PC-3 (cell line): ENCODE data around the gene SLC47A2. TPM values are rescaled to one million over a fixed set of nuclear protein-coding genes. Genes with fewer than 3 reads are reported as not detected.

Experiments
- ATAC-seq: fragments of 200-7000 bp; cut with Tn5 transposase; 2 replicates; pipeline ENCODE4 v1.9.1; 2020; ENCODE audit warnings: mild to moderate bottlenecking, moderate library complexity
- BruUV-seq: library from RNA; stranded (reverse); fragments of 400-500 nt; replicated peaks from 2 replicates; lab custom pipeline; 2021; lab: Mats Ljungman, UMichigan
- CTCF ChIA-PET: fragments of 300-600 bp; sonication (Branson Sonifier 250); formaldehyde crosslinking; loops from one replicate; lab custom pipeline; 2022; ENCODE audit warnings: antibody characterized with exemption; lab: Charles Lee
- POLR2A ChIA-PET: fragments of 300-600 bp; sonication (Branson Sonifier 250); formaldehyde crosslinking; loops from one replicate; lab custom pipeline; 2022; ENCODE audit warnings: antibody characterized with exemption; ENCODE audit not compliant: unreplicated experiment; lab: Charles Lee
- DNase-seq: peaks from one replicate; pipeline ENCODE4 v3.0.0-alpha.2; 2015
- H2AFZ ChIP-seq: fragments of 300-600 bp; sonication (generic); 2 replicates; pipeline ENCODE4 v1.6.0; 2016; ENCODE audit warnings: antibody characterized with exemption, low read length
- H3F3A ChIP-seq: fragments of 300-600 bp; sonication (generic); one replicate; pipeline ENCODE4 v1.6.0; 2017; ENCODE audit warnings: antibody characterized with exemption, low read length, control low read depth, mild to moderate bottlenecking; ENCODE audit not compliant: unreplicated experiment
- H3K27ac ChIP-seq: fragments of 300-600 bp; sonication (generic); 2 replicates; pipeline ENCODE4 v1.5.1; 2016; ENCODE audit warnings: mild to moderate bottlenecking, low read length
- H3K27me3 ChIP-seq: fragments of 300-600 bp; sonication (generic); 2 replicates; pipeline ENCODE4 v1.6.1; 2016; ENCODE audit warnings: low read length, mixed read lengths
- H3K36me3 ChIP-seq: fragments of 300-600 bp; sonication (generic); 2 replicates; pipeline ENCODE4 v1.6.1; 2016; ENCODE audit warnings: low read depth, mixed run types, low read length, mixed read lengths
- H3K4me1 ChIP-seq: fragments of 300-600 bp; sonication (generic); 2 replicates; pipeline ENCODE4 v1.5.1; 2016; ENCODE audit warnings: low read length; ENCODE audit not compliant: insufficient read depth
- H3K4me2 ChIP-seq: fragments of 300-600 bp; sonication (generic); 2 replicates; pipeline ENCODE4 v1.6.0; 2016; ENCODE audit warnings: low read length
- H3K4me3 ChIP-seq: fragments of 300-600 bp; sonication (generic); 2 replicates; pipeline ENCODE4 v1.5.1; 2016; ENCODE audit warnings: mild to moderate bottlenecking, low read length, mixed read lengths
- H3K79me2 ChIP-seq: fragments of 300-600 bp; sonication (generic); 2 replicates; pipeline ENCODE4 v1.6.1; 2017; ENCODE audit warnings: low read length, mixed read lengths
- H3K9ac ChIP-seq: fragments of 300-600 bp; sonication (generic); 2 replicates; pipeline ENCODE4 v1.6.0; 2016; ENCODE audit warnings: mild to moderate bottlenecking, low read length
- H3K9me2 ChIP-seq: fragments of 300-600 bp; sonication (generic); replicated peaks from 2 replicates; pipeline ENCODE4 v1.6.1; 2016; ENCODE audit warnings: mixed run types, low read length, mixed read lengths
- H3K9me3 ChIP-seq: fragments of 300-600 bp; sonication (generic); 2 replicates; pipeline ENCODE4 v1.6.1; 2016; ENCODE audit warnings: low read length, mixed read lengths
- H4K20me1 ChIP-seq: fragments of 300-600 bp; sonication (generic); 2 replicates; pipeline ENCODE4 v1.6.1; 2016; ENCODE audit warnings: low read length, mixed read lengths
- CTCF ChIP-seq: fragments of 300-600 bp; sonication (generic); conservative IDR thresholded peaks from 2 replicates; pipeline ENCODE4 v1.5.1; 2017; ENCODE audit warnings: antibody characterized with exemption, low read depth, mild to moderate bottlenecking, low read length
- EZH2 ChIP-seq: fragments of 300-600 bp; sonication (generic); IDR thresholded peaks from one replicate; pipeline ENCODE4 v1.6.1; 2017; ENCODE audit warnings: antibody characterized with exemption, mild to moderate bottlenecking, low read length; ENCODE audit not compliant: unreplicated experiment
- EZH2phosphoT487 ChIP-seq: fragments of 300-600 bp; sonication (generic); IDR thresholded peaks from 2 replicates; pipeline ENCODE4 v1.6.1; 2018; ENCODE audit warnings: mild to moderate bottlenecking, antibody characterized with exemption, low read length, borderline replicate concordance
- intact Hi-C: fragments of 100-400 bp; cut with micrococcal nuclease; formaldehyde crosslinking; loops from 2 replicates; pipeline ENCODE4 v1.9.0; 2023
- total RNA-seq: library from RNA; depleted of rRNA; stranded (reverse); fragments of >200 nt; gene quantifications from 2 replicates; pipeline ENCODE4 v1.2.3, GENCODE V29; 2014

The SLC47A2 gene
- total RNA-seq, 1 experiment from 2014 or later, result not detected

GRCh38 chr17:19714542-19715411 is 1.6 kb downstream of the SLC47A2 start:
- no peaks in the 10 kb centered on the region for H3K36me3 ChIP-seq
- H3K27me3 ChIP-seq, result no peaks in the 10 kb centered on the region
- no peak overlapping the region for H3K4me2 ChIP-seq
- no peaks in the 10 kb centered on the region for H3F3A ChIP-seq
- DNase-seq, result no peak
- TF ChIP-seq EZH2phosphoT487 (no peak), EZH2 (no peak), CTCF (no peak)
- no peak for ATAC-seq
- H3K4me3 ChIP-seq, result no peak overlapping the region
- H2AFZ ChIP-seq, result no peak overlapping the region
- intact Hi-C loops, result no loop called here
- no peaks in the 10 kb centered on the region for H4K20me1 ChIP-seq
- H3K9ac ChIP-seq, result no peak overlapping the region
- H3K9me2 ChIP-seq, result no peaks in the 10 kb centered on the region
- no peak overlapping the region for H3K27ac ChIP-seq
- BruUV-seq, result no TSS peak
- no peaks in the 10 kb centered on the region for H3K9me3 ChIP-seq
- ChIA-PET CTCF (interaction anchor here (0.6 kb wide), 1 partner anchor 39 kb away, joined by 4 read pairs; no protein-coding TSS in a partner anchor), POLR2A (no interaction called here)
- H3K4me1 ChIP-seq, result peaks cover 14% of the 10 kb centered on the region
- H3K79me2 ChIP-seq, result no peaks in the 10 kb centered on the region

GRCh38 chr17:19713901-19714361 is 2.5 kb downstream of the SLC47A2 start:
- no peaks in the 10 kb centered on the region for H3K9me2 ChIP-seq
- no peaks in the 10 kb centered on the region for H3K9me3 ChIP-seq
- TF ChIP-seq EZH2, result no peak
- no peak for TF ChIP-seq EZH2phosphoT487
- no peak for TF ChIP-seq CTCF
- no peaks in the 10 kb centered on the region for H4K20me1 ChIP-seq
- DNase-seq (no peak), ATAC-seq (no peak)
- intact Hi-C loops, result no loop called here
- no peak overlapping the region for H2AFZ ChIP-seq
- H3K4me2 ChIP-seq, result no peak overlapping the region
- no peaks in the 10 kb centered on the region for H3K36me3 ChIP-seq
- no peaks in the 10 kb centered on the region for H3F3A ChIP-seq
- no peak overlapping the region for H3K27ac ChIP-seq
- ChIA-PET POLR2A (no interaction called here), CTCF (no interaction called here)
- BruUV-seq, result no TSS peak
- no peaks in the 10 kb centered on the region for H3K27me3 ChIP-seq
- H3K79me2 ChIP-seq, result no peaks in the 10 kb centered on the region
- H3K4me1 ChIP-seq, result peaks cover 5% of the 10 kb centered on the region
- no peak overlapping the region for H3K4me3 ChIP-seq
- H3K9ac ChIP-seq, result no peak overlapping the region

- Histone ChIP-seq H3K4me1 (peaks cover under 1% of the 10 kb centered on the region; the same call in 1 of the 2 replicates), H3K4me2 (no peak overlapping the region), H3K9me3 (no peaks in the 10 kb centered on the region), H3K9me2 (no peaks in the 10 kb centered on the region), H3K36me3 (no peaks in the 10 kb centered on the region), H3K27me3 (no peaks in the 10 kb centered on the region), H3K9ac (no peak overlapping the region), H3K27ac (no peak overlapping the region), H4K20me1 (no peaks in the 10 kb centered on the region), H2AFZ (no peak overlapping the region), H3F3A (no peaks in the 10 kb centered on the region), H3K4me3 (no peak overlapping the region), H3K79me2 (no peaks in the 10 kb centered on the region)
- ChIA-PET POLR2A (no interaction called here), CTCF (no interaction called here)
- DNase-seq, result peak; percentile 16
- no peak; the same call in 1 of the 2 replicates for ATAC-seq
- TF ChIP-seq CTCF (peak; percentile 40), EZH2phosphoT487 (no peak)
- BruUV-seq, result no TSS peak
- intact Hi-C loops, result no loop called here
Measured at GRCh38 chr17:19713462-19713861, 2.9 kb downstream of the SLC47A2 start.
